Fibroblast of skin of right biceps (primary cell): Measurements from ENCODE around the gene TRIP11.

Experiments
- DNase-seq: peaks from one replicate; pipeline ENCODE4 v3.0.0-alpha.2; 2013

TRIP11 gene

DNA sequence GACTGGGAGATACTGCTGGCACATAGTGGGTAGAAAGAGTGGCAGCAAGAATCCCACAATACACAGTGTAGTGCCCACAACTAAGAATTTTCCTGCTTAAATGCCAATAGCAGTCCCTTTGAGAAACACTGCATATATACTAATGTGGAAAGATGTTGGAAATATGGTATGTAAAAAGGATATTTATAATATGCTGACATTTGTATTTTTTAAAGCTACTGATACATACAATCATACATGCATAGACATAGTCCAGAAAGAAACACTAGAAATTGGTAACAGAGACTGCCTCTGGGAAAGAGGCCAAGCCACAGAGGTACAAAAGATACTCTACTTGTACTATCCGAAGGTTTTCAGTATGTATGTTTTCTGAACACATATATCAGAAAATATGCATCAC, 30.3 kb downstream of the TRIP11 start:
- no peak for DNase-seq

DNA sequence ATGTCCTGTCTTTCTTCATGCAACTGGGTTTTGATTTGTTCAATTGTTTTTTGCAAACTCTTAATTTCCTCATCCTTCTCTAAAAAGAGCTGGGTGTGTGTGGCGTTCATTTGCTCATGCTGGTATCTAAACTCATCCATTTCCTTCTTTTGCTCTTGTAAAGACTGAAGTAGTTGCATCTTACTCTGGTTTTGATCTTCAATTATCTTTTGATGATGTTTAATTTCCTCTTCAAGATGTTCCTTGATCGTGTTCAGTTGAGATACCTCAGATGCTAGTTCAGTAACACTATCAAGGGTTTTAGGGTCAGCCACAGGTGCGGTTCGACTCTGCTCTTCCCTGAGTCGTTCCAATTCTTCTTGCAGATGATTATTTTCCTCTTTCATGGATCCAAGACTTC, 34.8 kb downstream of the TRIP11 start:
- no peak for DNase-seq

DNA sequence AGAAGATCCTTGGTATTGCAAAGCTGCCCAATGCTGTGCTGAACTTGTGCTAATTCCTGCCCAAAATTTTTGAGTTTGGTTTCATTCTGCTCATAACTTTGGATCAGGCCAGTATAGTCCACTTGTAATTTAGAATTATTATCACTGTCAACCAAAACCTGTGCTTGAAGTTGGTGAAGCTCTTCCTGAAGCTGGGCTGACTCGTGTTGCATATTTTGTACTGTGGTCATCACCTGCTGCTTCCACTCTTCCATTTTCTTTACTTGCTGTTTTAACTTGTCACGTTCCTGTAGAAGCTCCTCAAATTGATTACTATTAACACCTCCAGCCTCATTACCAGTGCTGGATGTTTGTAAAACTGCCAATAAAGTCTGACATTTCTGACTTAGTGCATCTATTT, 35.8 kb downstream of the TRIP11 start:
- DNase-seq, result no peak

DNA sequence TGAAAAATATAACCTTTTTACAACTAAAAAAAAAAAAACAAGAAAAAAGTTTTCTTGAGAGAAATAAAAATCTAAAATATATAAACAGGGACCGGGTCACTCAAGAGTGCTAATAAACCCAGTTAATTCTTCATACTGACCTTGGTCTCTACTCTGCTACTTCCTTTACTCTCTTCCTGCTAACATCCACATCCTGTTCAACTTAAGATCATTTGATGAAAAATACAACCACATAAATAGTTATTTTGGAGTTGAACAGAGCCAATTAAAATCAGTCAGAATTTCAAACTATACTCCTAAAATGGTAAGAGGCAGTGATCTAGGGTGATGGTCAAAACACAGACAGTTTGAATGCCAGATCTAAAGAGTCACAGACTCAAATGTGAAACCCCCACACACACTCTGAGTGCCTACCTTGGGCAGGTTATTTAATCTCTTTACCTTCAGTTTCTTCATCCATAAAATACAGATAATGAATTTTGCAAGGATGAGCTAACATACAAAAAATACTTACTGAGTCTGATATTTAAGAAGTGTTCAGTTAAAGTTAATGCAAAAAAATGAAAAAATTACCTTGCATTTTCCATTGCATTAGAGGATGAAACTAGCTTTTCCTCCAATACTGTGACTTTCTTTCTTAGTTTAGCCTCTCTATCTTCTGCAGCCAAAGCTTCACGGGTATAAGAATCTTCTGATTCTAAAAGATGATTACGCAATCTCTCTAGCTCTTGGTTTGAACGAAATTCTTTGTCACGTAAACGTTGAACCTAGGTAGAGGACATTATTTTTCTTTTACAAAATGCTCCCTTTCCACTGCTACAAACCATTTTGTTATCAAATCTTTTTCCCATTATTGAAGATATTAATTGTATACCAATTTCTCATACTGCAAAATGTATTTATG, 40.9 kb downstream of the TRIP11 start:
- no peak for DNase-seq

GRCh38 chr14:91997492-91997891, 42.4 kb downstream of the TRIP11 start:
- DNase-seq, result no peak

DNA sequence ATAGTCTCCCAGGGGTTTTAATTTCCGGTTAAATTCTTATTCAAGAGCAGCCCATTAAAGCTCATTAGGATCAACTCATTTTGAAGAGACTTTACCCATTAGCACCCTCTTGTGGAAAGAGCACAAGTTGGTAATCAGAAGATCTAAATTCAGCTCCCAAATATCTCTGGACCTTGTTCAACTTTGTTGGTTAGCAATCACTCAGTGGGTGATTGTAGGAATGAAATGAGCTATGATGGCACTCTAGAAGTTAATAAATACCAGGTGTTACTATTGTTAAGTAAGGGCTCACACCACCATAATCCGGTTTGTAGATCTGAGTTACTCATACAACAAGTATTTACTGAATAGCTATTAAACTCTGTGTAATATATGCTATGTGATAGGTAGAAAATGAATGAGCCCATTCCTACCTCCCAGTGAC, 42.9 kb downstream of the TRIP11 start:
- DNase-seq, result peak; percentile 92

DNA sequence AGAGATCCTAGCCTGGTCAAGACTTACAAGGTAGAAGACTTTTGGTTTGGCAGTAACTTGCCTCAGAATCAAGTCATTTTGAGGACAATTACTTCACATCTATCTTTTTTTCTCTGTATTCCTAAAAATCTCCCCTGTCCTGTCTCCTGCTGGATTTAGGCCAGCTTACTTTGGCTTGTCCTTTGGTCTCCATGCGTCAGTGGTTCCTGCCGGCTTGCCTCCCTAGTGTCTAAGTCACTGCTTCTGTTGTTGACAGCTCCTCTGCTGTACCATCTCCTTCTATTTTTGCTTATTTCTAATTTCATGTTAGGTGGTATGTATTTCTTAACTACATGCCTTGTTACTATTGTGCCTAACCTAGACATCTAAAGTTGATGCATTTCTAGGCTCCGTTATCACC, 52.7 kb downstream of the TRIP11 start:
- DNase-seq, result no peak

DNA sequence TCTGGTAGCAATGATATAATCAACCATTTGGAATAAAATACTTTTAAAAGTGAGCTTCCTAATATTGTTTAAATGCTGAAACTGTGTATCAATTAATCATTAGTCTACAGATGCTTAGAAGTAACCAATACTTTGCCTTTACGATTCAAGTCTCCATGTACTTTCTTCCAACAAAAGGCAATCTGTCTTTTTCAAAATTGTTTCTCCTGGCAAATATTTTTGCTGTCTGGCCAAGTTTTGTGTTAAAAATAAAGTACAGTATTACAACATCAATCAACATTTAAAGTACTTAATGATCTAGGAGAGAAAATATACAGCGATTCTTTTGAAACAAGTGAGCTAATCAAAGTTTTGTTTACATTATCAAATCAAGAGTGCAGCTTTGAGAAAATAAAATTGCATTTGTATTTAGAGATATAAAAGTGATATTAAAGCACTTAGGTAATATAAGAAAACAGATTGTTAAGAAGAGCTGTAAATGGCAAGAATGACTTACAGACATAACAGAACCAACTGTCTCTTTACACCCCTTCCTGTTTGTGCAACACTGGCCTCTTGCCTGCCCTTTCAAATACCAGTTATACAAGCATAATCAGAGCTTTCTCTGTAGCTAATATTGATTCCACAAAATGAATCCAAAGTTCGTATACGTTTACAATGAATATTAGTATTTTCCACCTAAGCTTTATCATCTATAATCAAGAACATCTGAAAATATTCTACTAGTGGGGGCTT, 54.2 kb downstream of the TRIP11 start:
- DNase-seq, result peak; percentile 7

DNA sequence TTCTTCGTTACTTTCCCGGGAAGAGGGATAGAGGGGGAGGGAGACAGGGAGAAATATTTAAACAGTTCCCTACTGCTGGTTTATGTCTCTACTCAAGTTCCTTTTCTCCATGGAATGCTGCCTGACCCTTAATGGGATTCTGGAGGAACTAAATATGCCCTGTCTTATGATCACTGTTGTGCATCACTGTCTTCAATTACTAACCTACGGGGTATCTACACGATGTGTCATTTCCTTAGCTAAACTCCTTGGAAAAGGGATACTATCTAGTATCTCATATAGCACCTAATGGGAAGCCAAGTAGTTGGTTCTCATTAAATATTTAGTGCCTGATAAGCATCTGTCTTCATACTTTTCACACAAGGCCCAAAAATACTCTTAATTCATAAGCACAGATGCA, 54.9 kb downstream of the TRIP11 start:
- peak; percentile 87 for DNase-seq

- DNase-seq, result peak; percentile 59
Measured at GRCh38 chr14:91983588-91983987, 56.3 kb downstream of the TRIP11 start.

- peak; percentile 91 for DNase-seq
Measured at GRCh38 chr14:91980157-91980556, 59.7 kb downstream of the TRIP11 start.

DNA sequence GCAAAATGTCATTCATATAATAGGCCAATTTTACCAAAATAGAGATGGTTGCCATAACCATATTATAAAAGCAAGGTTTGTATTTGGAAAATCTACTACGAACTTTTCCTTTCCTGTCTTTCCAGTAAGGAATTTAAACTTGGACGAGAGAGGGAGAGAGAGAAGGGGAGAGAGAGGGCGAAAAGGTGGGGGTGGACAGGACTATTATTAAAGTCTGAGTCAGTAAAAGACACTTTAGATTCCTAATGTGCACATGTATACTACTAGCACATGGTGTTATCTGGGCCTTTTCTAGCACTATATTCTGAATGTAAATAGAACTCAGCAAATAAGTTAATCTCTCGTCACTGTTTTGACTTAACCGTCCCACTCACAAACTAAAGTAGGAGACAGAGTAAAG, 62.0 kb downstream of the TRIP11 start:
- DNase-seq, result peak; percentile 32

DNA sequence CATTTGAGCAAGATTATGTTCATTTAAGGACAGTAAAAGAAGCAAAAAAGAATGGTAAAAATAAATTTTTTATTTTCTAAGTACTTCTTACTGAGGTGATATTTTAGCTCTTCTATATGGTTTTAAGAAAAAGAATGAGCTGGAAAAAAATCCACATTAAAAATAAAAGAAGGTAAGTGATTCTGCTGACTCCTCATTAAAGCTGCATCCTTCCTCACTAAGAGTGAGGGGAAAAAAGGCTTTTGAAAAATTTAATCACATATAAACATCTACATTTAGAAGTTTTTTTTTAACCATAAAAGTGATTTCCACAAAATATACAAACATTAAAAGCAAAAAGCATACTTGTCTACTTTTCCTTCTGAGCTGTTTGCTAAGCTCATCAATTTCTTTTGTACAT, 64.1 kb downstream of the TRIP11 start:
- DNase-seq, result no peak

- DNase-seq, result no peak
Measured at GRCh38 chr14:91971188-91971778, 68.6 kb downstream of the TRIP11 start.

DNA sequence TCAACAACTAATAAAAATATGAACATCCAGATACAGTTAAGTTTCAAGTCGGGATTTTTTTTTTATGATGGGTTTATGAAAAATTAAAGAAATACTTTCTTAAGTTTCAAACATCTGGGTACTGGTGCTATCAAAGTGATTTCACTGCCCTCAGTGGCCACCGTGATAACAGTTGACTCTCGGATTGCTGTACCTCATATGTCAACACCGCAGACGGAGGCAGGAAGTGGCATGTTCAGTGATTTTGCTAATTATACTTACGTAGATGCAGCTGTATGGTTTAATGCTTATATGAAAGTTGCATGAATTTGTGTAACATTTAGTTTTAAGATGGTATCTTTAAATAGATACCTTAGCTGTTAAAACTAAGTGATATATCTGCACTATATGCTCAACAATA, 71.6 kb downstream of the TRIP11 start:
- DNase-seq, result no peak

GRCh38 chr14:91964724-91965123, 75.1 kb downstream of the TRIP11 start:
- DNase-seq, result no peak

DNA sequence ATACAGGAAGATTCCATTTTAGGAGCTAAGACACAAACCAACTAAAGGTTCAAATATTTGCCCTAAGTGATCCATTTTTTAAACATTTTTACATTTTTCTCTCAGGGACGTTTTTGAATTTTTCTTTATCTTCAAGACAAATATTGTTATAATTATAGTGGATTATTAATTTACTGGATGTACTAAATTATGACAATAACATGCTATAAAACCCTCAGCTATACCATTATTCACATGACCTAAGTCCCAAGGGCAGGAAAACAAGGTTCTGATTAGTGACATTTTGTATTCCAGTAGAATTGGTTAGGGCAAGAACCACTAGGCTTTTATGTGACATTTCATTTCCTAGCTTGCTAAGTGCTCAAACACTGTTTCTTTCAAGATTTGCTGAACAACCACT, 75.8 kb downstream of the TRIP11 start:
- DNase-seq, result no peak

- no peak for DNase-seq
Measured at GRCh38 chr14:91963465-91963864, 76.4 kb downstream of the TRIP11 start.

GRCh38 chr14:91961297-91962220, 78.3 kb downstream of the TRIP11 start:
- DNase-seq, result no peak

GRCh38 chr14:91957876-91958313, 82.0 kb downstream of the TRIP11 start:
- DNase-seq, result no peak

DNA sequence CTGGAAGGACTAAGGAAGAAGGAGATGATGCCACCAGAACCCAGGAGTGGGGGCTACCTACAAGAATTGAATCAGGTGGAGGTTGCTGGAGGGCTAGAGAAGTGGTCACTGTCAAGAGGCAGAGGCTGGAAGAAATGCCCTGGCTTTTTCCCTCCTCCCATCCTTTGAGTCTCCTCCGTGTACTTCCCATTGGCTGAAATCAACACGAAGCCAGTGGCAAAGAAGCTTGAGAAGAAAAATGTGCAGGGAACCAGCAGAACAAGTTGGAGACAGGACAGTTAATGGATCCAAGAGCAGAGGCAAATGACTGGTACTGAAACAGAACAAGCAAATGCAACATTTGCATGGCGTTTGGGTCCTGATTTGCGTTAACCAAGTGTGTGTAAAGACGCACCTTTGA, 83.2 kb downstream of the TRIP11 start:
- no peak for DNase-seq

DNA sequence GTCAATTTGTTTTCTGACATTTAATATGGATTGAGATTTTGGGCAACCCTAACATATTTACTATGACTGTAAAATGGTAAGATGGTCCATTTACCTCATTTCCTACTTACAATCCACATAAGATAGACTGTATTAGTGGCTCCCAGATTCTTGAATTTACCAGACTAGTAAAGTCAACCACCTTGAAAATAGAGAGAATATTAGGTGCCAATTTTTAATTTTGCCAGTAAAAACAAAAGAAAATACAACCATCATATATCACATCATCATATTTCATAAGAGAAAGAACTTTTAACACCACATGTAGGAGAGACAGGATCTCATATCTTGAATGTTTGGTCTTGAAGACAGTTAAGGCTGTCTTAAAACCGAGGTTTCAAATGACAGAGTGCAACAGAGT, 84.7 kb downstream of the TRIP11 start:
- no peak for DNase-seq
